NCI-H69 (cell line): Measurements from ENCODE around the gene PDLIM4.

Experiments used
- DNase-seq: peaks from one replicate; lab custom pipeline; 2025; lab: John Stamatoyannopoulos, UW

Gene PDLIM4

GRCh38 chr5:132267166-132267739, 9.8 kb downstream of the PDLIM4 start:
- no peak for DNase-seq

- DNase-seq: no peak
These were observed 10.7 kb downstream of the PDLIM4 start for GRCh38 chr5:132267931-132268768.

GRCh38 chr5:132268769-132269551, 11.5 kb downstream of the PDLIM4 start:
- peak; percentile 60 for DNase-seq

- DNase-seq: no peak
These were observed 12.3 kb downstream of the PDLIM4 start for GRCh38 chr5:132269635-132270334.

- DNase-seq: no peak
These were observed 12.8 kb downstream of the PDLIM4 start for GRCh38 chr5:132270335-132270665.

- peak; percentile 18 for DNase-seq
These were observed 13.2 kb downstream of the PDLIM4 start for GRCh38 chr5:132270706-132271105.

GRCh38 chr5:132271251-132272246, 14.1 kb downstream of the PDLIM4 start:
- DNase-seq: no peak

GRCh38 chr5:132272311-132273210, 15.1 kb downstream of the PDLIM4 start:
- peak; percentile 77 for DNase-seq

GRCh38 chr5:132273631-132274030, 16.1 kb downstream of the PDLIM4 start:
- no peak for DNase-seq

- DNase-seq: peak; percentile 36
These were observed 16.7 kb downstream of the PDLIM4 start for GRCh38 chr5:132274050-132274792.

GRCh38 chr5:132275367-132276220, 18.1 kb downstream of the PDLIM4 start:
- no peak for DNase-seq

GRCh38 chr5:132277256-132277655, 19.8 kb downstream of the PDLIM4 start:
- no peak for DNase-seq

- DNase-seq: no peak
These were observed 20.7 kb downstream of the PDLIM4 start for GRCh38 chr5:132277971-132278853.

- no peak for DNase-seq
These were observed 22.3 kb downstream of the PDLIM4 start for GRCh38 chr5:132279801-132280200.

- no peak for DNase-seq
These were observed 23.1 kb downstream of the PDLIM4 start for GRCh38 chr5:132280371-132281240.
